ENCODE results near the gene CLK3.

Gene CLK3

GRCh38 chr15:74603026-74603788 lies 12.4 kb upstream of the CLK3 start:
- no peak for DNase-seq (ENCODE audit: low read depth, low spot score)

GRCh38 chr15:74603789-74604705 lies 11.6 kb upstream of the CLK3 start:
- DNase-seq (ENCODE audit: low read depth, low spot score), result no peak

- DNase-seq (ENCODE audit: low read depth, low spot score), result no peak
These were observed 10.4 kb upstream of the CLK3 start for GRCh38 chr15:74604983-74605794.

- DNase-seq (ENCODE audit: low read depth, low spot score), result no peak
These were observed 9.9 kb upstream of the CLK3 start for GRCh38 chr15:74605795-74606150.

GRCh38 chr15:74608786-74609185 lies 6.8 kb upstream of the CLK3 start:
- DNase-seq (ENCODE audit: low read depth, low spot score), result no peak

- DNase-seq (ENCODE audit: low read depth, low spot score), result no peak
These were observed 5.7 kb upstream of the CLK3 start for GRCh38 chr15:74609938-74610301.

- DNase-seq (ENCODE audit: low read depth, low spot score), result peak; percentile 72
These were observed 5.2 kb upstream of the CLK3 start for GRCh38 chr15:74610302-74610951.

GRCh38 chr15:74611341-74611740 lies 4.3 kb upstream of the CLK3 start:
- no peak for DNase-seq (ENCODE audit: low read depth, low spot score)

- no peak for DNase-seq (ENCODE audit: low read depth, low spot score)
These were observed 3.8 kb upstream of the CLK3 start for GRCh38 chr15:74611834-74612233.

GRCh38 chr15:74612677-74613076 lies 3.0 kb upstream of the CLK3 start:
- DNase-seq (ENCODE audit: low read depth, low spot score), result no peak

GRCh38 chr15:74613089-74613952 lies 2.3 kb upstream of the CLK3 start:
- DNase-seq (ENCODE audit: low read depth, low spot score), result peak; percentile 37

- peak; percentile 57 for DNase-seq (ENCODE audit: low read depth, low spot score)
These were observed 1.5 kb upstream of the CLK3 start for GRCh38 chr15:74613953-74614743.

- no peak for DNase-seq (ENCODE audit: low read depth, low spot score)
These were observed 710 bp upstream of the CLK3 start for GRCh38 chr15:74614744-74615507.

- no peak for DNase-seq (ENCODE audit: low read depth, low spot score)
These were observed 817 bp downstream of the CLK3 start for GRCh38 chr15:74616366-74616939.

- DNase-seq (ENCODE audit: low read depth, low spot score), result no peak
These were observed 1.4 kb downstream of the CLK3 start for GRCh38 chr15:74616996-74617395.

- DNase-seq (ENCODE audit: low read depth, low spot score), result no peak
These were observed 3.4 kb downstream of the CLK3 start for GRCh38 chr15:74618841-74619596.

GRCh38 chr15:74619916-74620635 lies 4.4 kb downstream of the CLK3 start:
- no peak for DNase-seq (ENCODE audit: low read depth, low spot score)

Measured in ELF-1 (cell line).